ENCODE measurements around the gene USP48. TPM values are rescaled to one million over a fixed set of nuclear protein-coding genes. Genes with fewer than 3 reads are reported as not detected.

USP48 gene
- total RNA-seq, 1 donor from 2014 or later, result 86.5 TPM

GRCh38 chr1:21655748-21656147, 127.2 kb downstream of the USP48 start:
- H3K36me3 Mint-ChIP-seq, result no peaks in the 10 kb centered on the region
- H3K27ac Mint-ChIP-seq, result no peak overlapping the region
- H3K27me3 Mint-ChIP-seq (ENCODE audit: low read depth), result peaks cover 58% of the 10 kb centered on the region
- H3K4me3 Mint-ChIP-seq, result no peak overlapping the region
- TF ChIP-seq CTCF (IDR thresholded peaks at IDR 0.05; ENCODE audit: unreplicated experiment), result no peak
- DNase-seq (ENCODE audit: low spot score in 2 of 2, unreplicated experiment in 2 of 2), result no peak
- peaks cover 9% of the 10 kb centered on the region for H3K4me1 Mint-ChIP-seq
- no peaks in the 10 kb centered on the region for H3K9me3 Mint-ChIP-seq

- Mint-ChIP-seq H3K4me1 (peaks cover 9% of the 10 kb centered on the region), H3K9me3 (no peaks in the 10 kb centered on the region), H3K36me3 (no peaks in the 10 kb centered on the region), H3K4me3 (no peak overlapping the region), H3K27ac (no peak overlapping the region), H3K27me3 (ENCODE audit: low read depth) (peaks cover 58% of the 10 kb centered on the region)
- no peak for DNase-seq (ENCODE audit: low spot score in 2 of 2, unreplicated experiment in 2 of 2)
- TF ChIP-seq CTCF (IDR thresholded peaks at IDR 0.05; ENCODE audit: unreplicated experiment), result no peak
These were observed 127.7 kb downstream of the USP48 start for GRCh38 chr1:21655259-21655658.

- peaks cover 9% of the 10 kb centered on the region for H3K4me1 Mint-ChIP-seq
- no peak for TF ChIP-seq CTCF (IDR thresholded peaks at IDR 0.05; ENCODE audit: unreplicated experiment)
- no peak for DNase-seq (ENCODE audit: low spot score in 2 of 2, unreplicated experiment in 2 of 2)
- H3K4me3 Mint-ChIP-seq, result no peak overlapping the region
- H3K9me3 Mint-ChIP-seq, result no peaks in the 10 kb centered on the region
- H3K27ac Mint-ChIP-seq, result no peak overlapping the region
- peaks cover 60% of the 10 kb centered on the region for H3K27me3 Mint-ChIP-seq (ENCODE audit: low read depth)
- no peaks in the 10 kb centered on the region for H3K36me3 Mint-ChIP-seq
These were observed 128.7 kb downstream of the USP48 start for GRCh38 chr1:21654209-21654608.

- H3K27me3 Mint-ChIP-seq (ENCODE audit: low read depth), result peaks cover 63% of the 10 kb centered on the region
- no peaks in the 10 kb centered on the region for H3K9me3 Mint-ChIP-seq
- no peaks in the 10 kb centered on the region for H3K36me3 Mint-ChIP-seq
- H3K4me1 Mint-ChIP-seq, result peaks cover 9% of the 10 kb centered on the region
- no peak overlapping the region for H3K27ac Mint-ChIP-seq
- TF ChIP-seq CTCF (IDR thresholded peaks at IDR 0.05; ENCODE audit: unreplicated experiment), result no peak
- DNase-seq (ENCODE audit: low spot score in 2 of 2, unreplicated experiment in 2 of 2), result no peak
- H3K4me3 Mint-ChIP-seq, result no peak overlapping the region
These were observed 129.2 kb downstream of the USP48 start for GRCh38 chr1:21653744-21654100.

GRCh38 chr1:21652937-21653743, 129.8 kb downstream of the USP48 start:
- peaks cover 9% of the 10 kb centered on the region for H3K4me1 Mint-ChIP-seq
- H3K27ac Mint-ChIP-seq, result no peak overlapping the region
- DNase-seq (ENCODE audit: low spot score in 2 of 2, unreplicated experiment in 2 of 2), result no peak
- H3K27me3 Mint-ChIP-seq (ENCODE audit: low read depth), result peaks cover 65% of the 10 kb centered on the region
- H3K9me3 Mint-ChIP-seq, result no peaks in the 10 kb centered on the region
- no peaks in the 10 kb centered on the region for H3K36me3 Mint-ChIP-seq
- no peak for TF ChIP-seq CTCF (IDR thresholded peaks at IDR 0.05; ENCODE audit: unreplicated experiment)
- peak overlapping the region; percentile 72 for H3K4me3 Mint-ChIP-seq

All from mesothelial cell of epicardium (in vitro differentiated cells).